IPS DF 6.9 (cell line): ENCODE measurements around the gene LPAR1.
"Not testable (repeated sequence)": the region's sequence is repeated elsewhere in the genome, so short reads cannot be mapped to it uniquely, and the experiment has no call there.

Experiments used
- DNase-seq: peaks from one replicate; pipeline ENCODE4 v3.0.0-alpha.2; 2013; ENCODE audit warnings: low read depth, low spot score
- H3K27ac ChIP-seq: one replicate; pipeline ENCODE4 v1.5.1; 2013; ENCODE audit warnings: low read length, control low read depth
- H3K27me3 ChIP-seq: 2 replicates; pipeline ENCODE4 v1.6.1; 2013; ENCODE audit warnings: mild to moderate bottlenecking, low read length; ENCODE audit not compliant: control insufficient read depth, insufficient read depth
- H3K36me3 ChIP-seq: 2 replicates; pipeline ENCODE4 v1.6.1; 2013; ENCODE audit warnings: low read length; ENCODE audit not compliant: control insufficient read depth, insufficient read depth
- H3K4me1 ChIP-seq: 2 replicates; pipeline ENCODE4 v1.6.1; 2013; ENCODE audit warnings: low read length; ENCODE audit not compliant: control insufficient read depth, insufficient read depth
- H3K4me3 ChIP-seq: 2 replicates; pipeline ENCODE4 v1.5.1; 2013; ENCODE audit warnings: mild to moderate bottlenecking, low read length
- H3K9me3 ChIP-seq: 2 replicates; pipeline ENCODE4 v1.6.1; 2013; ENCODE audit warnings: low read length, inconsistent platforms; ENCODE audit not compliant: control insufficient read depth, insufficient read depth
- WGBS: extraction: QIAGEN DNeasy Blood & Tissue Kit; methylation state at CpG from one replicate; pipeline ENCODE4 v1.1.7; 2013; ENCODE audit warnings: mixed read lengths, missing lambda C conversion rate; ENCODE audit not compliant: insufficient read length, insufficient coverage; 5-methylcytosine and 5-hydroxymethylcytosine counted together

Gene LPAR1

DNA sequence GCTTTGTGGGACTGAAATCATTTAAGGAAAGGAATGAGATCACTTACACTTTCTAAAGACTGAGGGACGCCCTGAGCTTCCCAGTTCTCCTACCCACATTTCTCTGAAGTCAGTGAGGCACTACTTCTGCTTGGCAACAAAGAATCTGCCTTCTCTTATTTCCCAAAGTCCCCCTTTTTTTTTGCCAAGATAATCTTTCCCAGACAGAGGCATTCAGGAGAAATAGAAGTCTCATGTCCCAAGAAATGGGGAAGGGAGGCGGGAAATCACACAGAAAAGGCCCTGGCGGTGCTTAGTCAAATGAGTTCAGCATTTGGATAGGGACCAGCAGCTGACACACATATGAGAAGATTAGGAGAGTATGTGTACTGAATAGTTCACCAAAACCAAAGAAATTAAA lies 210.0 kb downstream of the LPAR1 start:
- H3K9me3 ChIP-seq: no peaks in the 10 kb centered on the region
- no CpG with 5 or more reads among the region's 3 CpGs for WGBS
- DNase-seq: no peak

DNA sequence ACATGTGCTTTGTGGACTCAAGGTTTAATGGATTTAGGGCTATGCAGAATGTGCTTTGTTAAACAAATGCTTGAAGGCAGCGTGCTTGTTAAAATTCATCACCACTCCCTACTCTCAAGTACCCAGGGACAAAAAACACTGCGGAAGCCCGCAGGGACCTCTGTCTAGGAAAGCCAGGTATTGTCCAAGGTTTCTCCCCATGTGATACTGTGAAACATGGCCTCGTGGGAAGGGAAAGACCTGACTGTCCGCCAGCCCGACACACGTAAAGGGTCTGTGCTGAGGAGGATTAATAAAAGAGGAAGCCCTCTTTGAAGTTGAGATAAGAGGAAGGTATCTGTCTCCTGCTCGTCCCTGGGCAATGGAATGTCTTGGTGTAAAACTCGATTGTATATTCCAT lies 211.9 kb downstream of the LPAR1 start:
- WGBS: no CpG with 5 or more reads among the region's 9 CpGs
- H3K27ac ChIP-seq, DNase-seq, H3K27me3 ChIP-seq, H3K9me3 ChIP-seq, H3K36me3 ChIP-seq, H3K4me1 ChIP-seq, H3K4me3 ChIP-seq: not testable (repeated sequence)

More for the DNA sequence above, 210.0 kb downstream of the LPAR1 start:
- Histone ChIP-seq H3K4me3 (no peak overlapping the region), H3K36me3 (no peaks in the 10 kb centered on the region), H3K27me3 (no peaks in the 10 kb centered on the region), H3K4me1 (peaks cover 2% of the 10 kb centered on the region; the same call in 1 of the 2 replicates), H3K27ac (no peak overlapping the region)

DNA sequence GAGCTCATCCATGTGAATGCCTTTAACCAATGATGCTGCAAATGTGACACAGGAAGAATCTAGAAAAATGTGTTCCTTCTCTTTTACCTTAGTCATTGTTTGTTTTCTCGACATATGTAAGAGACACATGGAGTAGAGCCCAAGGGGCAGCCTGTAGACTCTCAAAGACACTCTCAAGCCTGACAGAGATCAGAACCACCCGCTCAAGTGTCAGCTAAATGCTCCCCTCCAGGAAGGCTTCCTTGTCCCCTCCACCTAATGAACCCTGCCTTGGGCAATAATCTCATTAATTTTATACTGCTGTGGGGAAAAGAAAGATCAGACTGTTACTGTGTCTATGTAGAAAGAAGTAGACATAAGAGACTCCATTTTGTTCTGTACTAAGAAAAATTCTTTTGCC lies 212.3 kb downstream of the LPAR1 start:
- no peak for DNase-seq
- Histone ChIP-seq H3K9me3 (no peaks in the 10 kb centered on the region), H3K4me1 (peaks cover 2% of the 10 kb centered on the region; the same call in 1 of the 2 replicates), H3K27me3 (no peaks in the 10 kb centered on the region), H3K27ac (no peak overlapping the region), H3K4me3 (no peak overlapping the region), H3K36me3 (no peaks in the 10 kb centered on the region)
- WGBS: no CpG with 5 or more reads among the region's 2 CpGs

DNA sequence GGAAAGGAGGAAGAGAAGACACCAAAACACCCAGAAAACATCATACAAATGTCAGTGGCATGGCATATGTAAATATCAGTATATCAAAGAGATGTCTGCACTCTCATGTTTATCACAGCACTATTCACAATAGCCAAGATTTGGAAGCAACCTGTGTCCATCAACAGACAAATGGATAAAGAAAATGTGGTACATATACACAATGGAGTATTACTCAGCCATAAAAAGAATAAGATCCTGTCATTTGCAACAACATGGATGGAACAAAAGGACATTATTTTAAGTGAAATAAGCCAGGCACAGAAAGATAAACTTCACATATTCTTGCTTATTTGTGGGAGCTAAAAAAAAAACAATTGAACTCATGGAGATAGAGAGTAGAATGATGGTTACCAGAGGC lies 213.1 kb downstream of the LPAR1 start:
- H3K9me3 ChIP-seq, DNase-seq, H3K4me3 ChIP-seq, H3K4me1 ChIP-seq, H3K27me3 ChIP-seq, H3K36me3 ChIP-seq, H3K27ac ChIP-seq: not testable (repeated sequence)
